Measurements from ENCODE around the gene MAPK8IP2. TPM values are rescaled to one million over a fixed set of nuclear protein-coding genes. Genes with fewer than 3 reads are reported as not detected.

Gene MAPK8IP2
- total and polyA plus RNA-seq, 2 of the 13 experiments (the other 11 are each of a cell fraction or from before 2014, with no cell fraction given) = 1.3 to 2.6 TPM

DNA sequence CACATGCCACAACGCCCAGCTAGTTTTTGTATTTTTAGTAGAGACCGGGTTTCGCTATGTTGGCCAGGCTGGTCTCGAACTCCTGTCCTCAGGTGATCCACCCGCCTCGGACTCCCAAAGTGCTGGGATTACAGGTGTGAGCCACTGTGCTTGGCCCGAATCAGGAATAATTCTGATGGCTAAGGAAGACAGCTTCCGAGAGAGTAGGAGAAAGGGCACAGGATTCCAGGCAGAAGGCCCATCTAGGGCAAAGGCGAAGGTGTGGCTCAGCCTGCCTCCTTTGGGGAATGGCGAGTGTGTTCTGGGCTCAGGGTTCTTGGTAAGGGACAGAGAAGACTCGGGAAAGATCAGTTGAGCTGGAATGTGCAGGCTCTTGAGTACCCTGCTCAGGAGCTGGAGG is 36.3 kb upstream of the MAPK8IP2 start:
- ChIA-PET CTCF (ENCODE audit: low intra/inter-chr PET ratio, low total read pairs) (no interaction called here), POLR2A (interaction anchor here (0.8 to 2.9 kb wide), 6 partner anchors 17 to 136 kb away, joined by 3 to 36 read pairs (median 8); partner anchors contain the start of genes KLHDC7B and SCO2)
- Histone ChIP-seq H3K9ac (ENCODE audit: insufficient read depth, low read depth, low read length) (no peak overlapping the region), H4K20me1 (ENCODE audit: insufficient read depth, low read length) (no peaks in the 10 kb centered on the region), H2AFZ (ENCODE audit: low read length) (no peak overlapping the region), H3K36me3 (replicated peaks in 1 of 2; ENCODE audit: control insufficient read depth in 1 of 2, insufficient read depth in 2 of 2, low read length in 2 of 2) (no peaks in the 10 kb centered on the region), H3K27ac (ENCODE audit: extremely low read length, insufficient read depth, low read length) (no peak overlapping the region), H3K27me3 (ENCODE audit: control insufficient read depth in 1 of 2, insufficient read depth in 2 of 2, low read length in 2 of 2) (peaks cover 0 to 13% of the 10 kb centered on the region in 2 experiments; a peak in 1 of 5 replicates), H3K4me1 (ENCODE audit: insufficient read depth, low read length) (peaks cover 28% of the 10 kb centered on the region), H3K79me2 (ENCODE audit: insufficient read depth, low read length) (no peaks in the 10 kb centered on the region), H3K4me3 (replicated peaks in 1 of 3; ENCODE audit: insufficient read depth in 1 of 3, low read depth in 2 of 3, low read length in 3 of 3) (no peak overlapping the region; a peak in 1 of 6 replicates), H3K9me3 (ENCODE audit: low read length) (no peaks in the 10 kb centered on the region), H3K4me2 (ENCODE audit: low read depth, low read length) (no peak overlapping the region; the same call in 1 of the 2 replicates)
- WGBS (ENCODE audit: low lambda C conversion rate) = 90% methylated on average over 9 of the region's 11 CpGs
- ATAC-seq (no peak), FAIRE-seq (no peak), DNase-seq (ENCODE audit: low spot score) (no peak)
- intact Hi-C loops (cut with micrococcal nuclease; ENCODE audit: unreplicated experiment) (loop anchor here (5.0 kb wide), 1 partner anchor 37 kb away; the partner anchor contains the start of gene SCO2), in situ Hi-C loops (cut with HindIII; ENCODE audit: extremely low pct_ligation_motif_present, low pct_unique_long_range_greater_than_20kb) (no loop called here)
- TF ChIP-seq, protein P1, sequence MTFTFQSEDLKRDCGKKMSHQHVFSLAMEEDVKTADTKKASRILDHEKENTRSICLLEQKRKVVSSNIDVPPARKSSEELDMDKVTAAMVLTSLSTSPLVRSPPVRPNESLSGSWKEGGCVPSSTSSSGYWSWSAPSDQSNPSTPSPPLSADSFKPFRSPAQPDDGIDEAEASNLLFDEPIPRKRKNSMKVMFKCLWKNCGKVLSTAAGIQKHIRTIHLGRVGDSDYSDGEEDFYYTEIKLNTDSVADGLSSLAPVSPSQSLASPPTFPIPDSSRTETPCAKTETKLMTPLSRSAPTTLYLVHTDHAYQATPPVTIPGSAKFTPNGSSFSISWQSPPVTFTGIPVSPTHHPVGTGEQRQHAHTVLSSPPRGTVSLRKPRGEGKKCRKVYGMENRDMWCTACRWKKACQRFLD (CRISPR knock-in tag; IDR thresholded peaks at IDR 0.05; ENCODE audit: borderline replicate concordance) = no peak
- TF ChIP-seq DNMT3B (CRISPR knock-in tag; conservative IDR thresholded peaks at IDR 0.05) (no peak), CEBPG (CRISPR knock-in tag; IDR thresholded peaks at IDR 0.05) (no peak), ZNF619 (CRISPR knock-in tag; IDR thresholded peaks at IDR 0.05) (no peak), TEAD2 (CRISPR knock-in tag; IDR thresholded peaks at IDR 0.05) (no peak), TOPORS (CRISPR knock-in tag; IDR thresholded peaks at IDR 0.05) (no peak), MED13 (CRISPR knock-in tag; IDR thresholded peaks at IDR 0.05) (no peak)
- TF ChIP-seq, protein P2, sequence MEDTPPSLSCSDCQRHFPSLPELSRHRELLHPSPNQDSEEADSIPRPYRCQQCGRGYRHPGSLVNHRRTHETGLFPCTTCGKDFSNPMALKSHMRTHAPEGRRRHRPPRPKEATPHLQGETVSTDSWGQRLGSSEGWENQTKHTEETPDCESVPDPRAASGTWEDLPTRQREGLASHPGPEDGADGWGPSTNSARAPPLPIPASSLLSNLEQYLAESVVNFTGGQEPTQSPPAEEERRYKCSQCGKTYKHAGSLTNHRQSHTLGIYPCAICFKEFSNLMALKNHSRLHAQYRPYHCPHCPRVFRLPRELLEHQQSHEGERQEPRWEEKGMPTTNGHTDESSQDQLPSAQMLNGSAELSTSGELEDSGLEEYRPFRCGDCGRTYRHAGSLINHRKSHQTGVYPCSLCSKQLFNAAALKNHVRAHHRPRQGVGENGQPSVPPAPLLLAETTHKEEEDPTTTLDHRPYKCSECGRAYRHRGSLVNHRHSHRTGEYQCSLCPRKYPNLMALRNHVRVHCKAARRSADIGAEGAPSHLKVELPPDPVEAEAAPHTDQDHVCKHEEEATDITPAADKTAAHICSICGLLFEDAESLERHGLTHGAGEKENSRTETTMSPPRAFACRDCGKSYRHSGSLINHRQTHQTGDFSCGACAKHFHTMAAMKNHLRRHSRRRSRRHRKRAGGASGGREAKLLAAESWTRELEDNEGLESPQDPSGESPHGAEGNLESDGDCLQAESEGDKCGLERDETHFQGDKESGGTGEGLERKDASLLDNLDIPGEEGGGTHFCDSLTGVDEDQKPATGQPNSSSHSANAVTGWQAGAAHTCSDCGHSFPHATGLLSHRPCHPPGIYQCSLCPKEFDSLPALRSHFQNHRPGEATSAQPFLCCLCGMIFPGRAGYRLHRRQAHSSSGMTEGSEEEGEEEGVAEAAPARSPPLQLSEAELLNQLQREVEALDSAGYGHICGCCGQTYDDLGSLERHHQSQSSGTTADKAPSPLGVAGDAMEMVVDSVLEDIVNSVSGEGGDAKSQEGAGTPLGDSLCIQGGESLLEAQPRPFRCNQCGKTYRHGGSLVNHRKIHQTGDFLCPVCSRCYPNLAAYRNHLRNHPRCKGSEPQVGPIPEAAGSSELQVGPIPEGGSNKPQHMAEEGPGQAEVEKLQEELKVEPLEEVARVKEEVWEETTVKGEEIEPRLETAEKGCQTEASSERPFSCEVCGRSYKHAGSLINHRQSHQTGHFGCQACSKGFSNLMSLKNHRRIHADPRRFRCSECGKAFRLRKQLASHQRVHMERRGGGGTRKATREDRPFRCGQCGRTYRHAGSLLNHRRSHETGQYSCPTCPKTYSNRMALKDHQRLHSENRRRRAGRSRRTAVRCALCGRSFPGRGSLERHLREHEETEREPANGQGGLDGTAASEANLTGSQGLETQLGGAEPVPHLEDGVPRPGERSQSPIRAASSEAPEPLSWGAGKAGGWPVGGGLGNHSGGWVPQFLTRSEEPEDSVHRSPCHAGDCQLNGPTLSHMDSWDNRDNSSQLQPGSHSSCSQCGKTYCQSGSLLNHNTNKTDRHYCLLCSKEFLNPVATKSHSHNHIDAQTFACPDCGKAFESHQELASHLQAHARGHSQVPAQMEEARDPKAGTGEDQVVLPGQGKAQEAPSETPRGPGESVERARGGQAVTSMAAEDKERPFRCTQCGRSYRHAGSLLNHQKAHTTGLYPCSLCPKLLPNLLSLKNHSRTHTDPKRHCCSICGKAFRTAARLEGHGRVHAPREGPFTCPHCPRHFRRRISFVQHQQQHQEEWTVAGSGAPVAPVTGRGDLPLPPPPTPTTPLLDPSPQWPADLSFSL (CRISPR knock-in tag; IDR thresholded peaks at IDR 0.05) = no peak
- TF ChIP-seq, protein P3, sequence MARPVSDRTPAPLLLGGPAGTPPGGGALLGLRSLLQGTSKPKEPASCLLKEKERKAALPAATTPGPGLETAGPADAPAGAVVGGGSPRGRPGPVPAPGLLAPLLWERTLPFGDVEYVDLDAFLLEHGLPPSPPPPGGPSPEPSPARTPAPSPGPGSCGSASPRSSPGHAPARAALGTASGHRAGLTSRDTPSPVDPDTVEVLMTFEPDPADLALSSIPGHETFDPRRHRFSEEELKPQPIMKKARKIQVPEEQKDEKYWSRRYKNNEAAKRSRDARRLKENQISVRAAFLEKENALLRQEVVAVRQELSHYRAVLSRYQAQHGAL (CRISPR knock-in tag; IDR thresholded peaks at IDR 0.05; ENCODE audit: not compliant biosample characterization) = no peak
- TF ChIP-seq, protein P4, sequence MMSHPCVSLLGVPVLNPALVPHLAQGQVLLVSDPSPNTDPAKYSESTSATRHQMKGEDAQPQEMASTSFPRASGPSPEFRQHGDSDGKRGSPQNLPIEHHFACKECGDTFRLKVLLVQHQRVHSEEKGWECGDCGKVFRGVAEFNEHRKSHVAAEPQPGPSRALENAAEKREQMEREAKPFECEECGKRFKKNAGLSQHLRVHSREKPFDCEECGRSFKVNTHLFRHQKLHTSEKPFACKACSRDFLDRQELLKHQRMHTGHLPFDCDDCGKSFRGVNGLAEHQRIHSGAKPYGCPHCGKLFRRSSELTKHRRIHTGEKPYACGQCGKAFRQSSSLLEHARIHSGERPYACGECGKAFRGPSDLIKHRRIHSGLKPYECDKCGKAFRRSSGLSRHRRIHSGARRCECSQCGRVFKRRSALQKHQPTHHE (CRISPR knock-in tag; IDR thresholded peaks at IDR 0.05; ENCODE audit: borderline replicate concordance) = no peak
- TF ChIP-seq, protein P5, sequence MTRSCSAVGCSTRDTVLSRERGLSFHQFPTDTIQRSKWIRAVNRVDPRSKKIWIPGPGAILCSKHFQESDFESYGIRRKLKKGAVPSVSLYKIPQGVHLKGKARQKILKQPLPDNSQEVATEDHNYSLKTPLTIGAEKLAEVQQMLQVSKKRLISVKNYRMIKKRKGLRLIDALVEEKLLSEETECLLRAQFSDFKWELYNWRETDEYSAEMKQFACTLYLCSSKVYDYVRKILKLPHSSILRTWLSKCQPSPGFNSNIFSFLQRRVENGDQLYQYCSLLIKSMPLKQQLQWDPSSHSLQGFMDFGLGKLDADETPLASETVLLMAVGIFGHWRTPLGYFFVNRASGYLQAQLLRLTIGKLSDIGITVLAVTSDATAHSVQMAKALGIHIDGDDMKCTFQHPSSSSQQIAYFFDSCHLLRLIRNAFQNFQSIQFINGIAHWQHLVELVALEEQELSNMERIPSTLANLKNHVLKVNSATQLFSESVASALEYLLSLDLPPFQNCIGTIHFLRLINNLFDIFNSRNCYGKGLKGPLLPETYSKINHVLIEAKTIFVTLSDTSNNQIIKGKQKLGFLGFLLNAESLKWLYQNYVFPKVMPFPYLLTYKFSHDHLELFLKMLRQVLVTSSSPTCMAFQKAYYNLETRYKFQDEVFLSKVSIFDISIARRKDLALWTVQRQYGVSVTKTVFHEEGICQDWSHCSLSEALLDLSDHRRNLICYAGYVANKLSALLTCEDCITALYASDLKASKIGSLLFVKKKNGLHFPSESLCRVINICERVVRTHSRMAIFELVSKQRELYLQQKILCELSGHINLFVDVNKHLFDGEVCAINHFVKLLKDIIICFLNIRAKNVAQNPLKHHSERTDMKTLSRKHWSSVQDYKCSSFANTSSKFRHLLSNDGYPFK (CRISPR knock-in tag; IDR thresholded peaks at IDR 0.05; ENCODE audit: borderline replicate concordance) = no peak
- BruUV-seq (replicated peaks) = no TSS peak
